ENCODE data around the gene NPTX1.

Gene NPTX1

DNA sequence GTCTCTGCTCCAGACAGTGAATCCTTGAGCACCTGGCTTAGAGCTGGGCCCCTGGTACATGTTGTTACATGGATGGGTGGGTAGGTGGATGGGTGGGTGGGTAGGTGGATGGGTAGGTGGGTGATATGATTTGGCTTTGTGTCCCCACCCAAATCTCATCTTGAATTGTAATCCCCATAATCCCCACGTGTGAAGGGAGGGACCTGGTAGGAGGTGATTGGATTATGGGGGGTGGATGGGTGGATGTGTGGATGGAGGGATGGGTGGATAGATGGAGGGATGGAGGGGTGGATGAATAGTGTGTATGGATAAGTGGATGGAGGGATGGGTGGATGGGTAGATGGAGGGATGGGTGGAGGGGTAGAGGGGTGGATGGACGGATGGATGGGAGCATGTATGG, 26.6 kb upstream of the NPTX1 start:
- H3K4me1 ChIP-seq: peaks cover 0 to 7% (median 0%) of the 10 kb centered on the region in 4 donors
- H3K36me3 ChIP-seq: no peaks in the 10 kb centered on the region
- intact Hi-C loops (cut with DNase I; ENCODE audit: low total_unique reads): no loop called here
- H3K9me3 ChIP-seq: no peaks in the 10 kb centered on the region
- H3K27me3 ChIP-seq: peaks cover 0 to 87% of the 10 kb centered on the region in 2 donors
- no peak overlapping the region for H3K4me3 ChIP-seq
- TF ChIP-seq, protein P1, sequence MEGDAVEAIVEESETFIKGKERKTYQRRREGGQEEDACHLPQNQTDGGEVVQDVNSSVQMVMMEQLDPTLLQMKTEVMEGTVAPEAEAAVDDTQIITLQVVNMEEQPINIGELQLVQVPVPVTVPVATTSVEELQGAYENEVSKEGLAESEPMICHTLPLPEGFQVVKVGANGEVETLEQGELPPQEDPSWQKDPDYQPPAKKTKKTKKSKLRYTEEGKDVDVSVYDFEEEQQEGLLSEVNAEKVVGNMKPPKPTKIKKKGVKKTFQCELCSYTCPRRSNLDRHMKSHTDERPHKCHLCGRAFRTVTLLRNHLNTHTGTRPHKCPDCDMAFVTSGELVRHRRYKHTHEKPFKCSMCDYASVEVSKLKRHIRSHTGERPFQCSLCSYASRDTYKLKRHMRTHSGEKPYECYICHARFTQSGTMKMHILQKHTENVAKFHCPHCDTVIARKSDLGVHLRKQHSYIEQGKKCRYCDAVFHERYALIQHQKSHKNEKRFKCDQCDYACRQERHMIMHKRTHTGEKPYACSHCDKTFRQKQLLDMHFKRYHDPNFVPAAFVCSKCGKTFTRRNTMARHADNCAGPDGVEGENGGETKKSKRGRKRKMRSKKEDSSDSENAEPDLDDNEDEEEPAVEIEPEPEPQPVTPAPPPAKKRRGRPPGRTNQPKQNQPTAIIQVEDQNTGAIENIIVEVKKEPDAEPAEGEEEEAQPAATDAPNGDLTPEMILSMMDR (IDR thresholded peaks at IDR 0.05): no peak
- H3K27ac ChIP-seq: no peak overlapping the region
- no peak for DNase-seq

DNA sequence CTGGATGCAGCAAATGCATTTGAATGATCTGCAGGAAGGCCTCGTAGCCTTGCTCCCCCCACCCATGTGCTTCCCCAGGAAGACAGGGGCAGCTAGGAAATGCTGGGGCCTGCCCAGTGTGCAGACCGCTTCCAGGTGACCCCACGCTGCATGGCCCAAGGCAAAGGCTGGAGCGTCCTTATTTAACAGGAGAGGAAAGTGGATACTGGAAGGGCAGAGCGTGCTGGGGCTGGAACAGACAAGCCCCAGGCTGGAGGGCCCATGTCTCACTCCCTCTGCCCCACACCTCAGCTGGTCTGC, 26.1 kb upstream of the NPTX1 start:
- DNase-seq: no peak

DNA sequence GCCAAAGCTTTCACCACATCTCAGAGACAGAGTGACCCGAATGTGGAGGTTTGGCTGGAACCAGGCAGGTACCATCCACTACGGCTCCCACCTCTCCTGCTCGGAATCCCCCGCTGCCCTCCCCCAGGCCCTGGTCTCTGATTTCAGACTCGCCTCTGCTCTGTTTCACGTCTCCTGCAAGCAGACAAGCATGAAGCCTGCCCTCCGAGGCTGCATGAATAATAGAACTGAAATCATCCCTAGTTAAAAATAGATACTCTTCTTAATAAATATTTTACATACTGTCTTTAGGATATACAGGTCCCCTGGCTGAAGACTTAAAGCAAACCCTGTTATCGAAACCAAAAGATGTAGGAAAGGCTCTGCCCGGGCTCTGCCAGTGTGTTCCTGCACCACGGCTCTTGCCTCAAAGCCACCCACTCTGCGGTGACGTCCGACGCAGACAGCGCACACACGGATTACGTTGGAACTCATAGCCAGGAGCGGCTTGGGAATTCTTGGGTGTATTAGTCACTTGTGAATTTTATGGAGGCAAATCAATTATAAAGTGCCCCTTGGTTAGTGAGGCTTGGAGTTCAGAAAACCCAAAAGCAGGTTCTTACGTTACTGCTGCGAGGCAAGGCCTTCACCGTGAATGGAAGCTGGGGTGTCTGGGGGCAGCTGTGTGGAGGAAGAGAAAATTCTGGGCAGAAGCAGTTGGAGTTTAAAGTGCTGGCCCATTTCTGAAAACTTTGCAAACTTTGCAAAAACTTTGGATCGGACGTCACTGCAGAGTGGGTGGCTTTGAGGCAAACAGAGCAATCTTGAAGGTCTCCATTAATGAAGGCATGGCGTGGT, 25.6 kb upstream of the NPTX1 start:
- peaks cover 0 to 85% of the 10 kb centered on the region in 2 donors for H3K27me3 ChIP-seq
- H3K27ac ChIP-seq: no peak overlapping the region
- intact Hi-C loops (cut with DNase I; ENCODE audit: low total_unique reads): no loop called here
- TF ChIP-seq, protein P1 (IDR thresholded peaks at IDR 0.05): no peak
- no peaks in the 10 kb centered on the region for H3K36me3 ChIP-seq
- H3K4me3 ChIP-seq: no peak overlapping the region
- no peak for DNase-seq
- H3K4me1 ChIP-seq: peaks cover 0 to 7% (median 0%) of the 10 kb centered on the region in 4 donors
- H3K9me3 ChIP-seq: no peaks in the 10 kb centered on the region

More for the DNA sequence above, 26.1 kb upstream of the NPTX1 start:
- Histone ChIP-seq H3K27me3 (peaks cover 0 to 86% of the 10 kb centered on the region in 2 donors), H3K4me1 (peaks cover 0 to 7% (median 0%) of the 10 kb centered on the region in 4 donors), H3K4me3 (no peak overlapping the region), H3K27ac (no peak overlapping the region), H3K9me3 (no peaks in the 10 kb centered on the region), H3K36me3 (no peaks in the 10 kb centered on the region)
- TF ChIP-seq, protein P1 (IDR thresholded peaks at IDR 0.05): no peak
- intact Hi-C loops (cut with DNase I; ENCODE audit: low total_unique reads): no loop called here

DNA sequence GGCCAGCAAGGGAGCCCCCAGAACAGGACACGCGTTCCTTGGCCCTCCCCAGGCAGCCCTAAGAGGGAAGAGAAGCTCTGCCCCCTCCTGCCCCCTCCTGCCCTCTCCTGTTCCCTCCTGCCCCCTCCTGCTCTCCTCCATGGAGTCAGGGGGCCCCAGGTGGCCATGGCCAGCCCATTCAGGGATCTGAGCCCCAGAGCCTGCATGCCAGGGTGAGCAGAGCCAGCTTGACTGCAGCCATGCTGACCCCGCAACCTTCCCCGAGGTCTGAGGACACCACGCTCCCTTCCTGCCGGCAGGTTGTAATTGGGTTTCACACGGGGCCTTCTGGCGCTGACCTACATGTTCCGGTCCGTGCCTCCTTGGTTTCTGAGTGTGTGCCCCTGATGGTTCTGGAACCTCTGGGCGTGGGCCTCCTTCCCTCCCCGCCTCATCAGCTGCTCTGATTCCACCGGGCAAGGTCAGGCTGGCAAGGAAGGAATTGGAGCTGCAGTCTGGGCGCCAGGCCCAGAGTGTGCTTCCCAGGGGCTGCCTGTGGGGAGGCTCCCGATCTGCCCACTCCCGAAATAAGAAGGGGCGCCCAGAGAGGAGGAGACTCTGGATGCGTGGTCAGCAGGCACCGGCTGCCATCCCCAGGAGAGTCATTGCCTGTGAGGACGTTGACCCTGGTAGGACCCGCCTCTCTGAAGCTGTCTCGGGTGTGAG, 23.7 kb upstream of the NPTX1 start:
- Histone ChIP-seq H3K9me3 (no peaks in the 10 kb centered on the region), H3K4me1 (peaks cover 0 to 7% (median 0%) of the 10 kb centered on the region in 4 donors), H3K36me3 (no peaks in the 10 kb centered on the region), H3K27ac (no peak overlapping the region), H3K4me3 (no peak overlapping the region), H3K27me3 (peaks cover 0 to 79% of the 10 kb centered on the region in 2 donors)
- TF ChIP-seq, protein P1 (IDR thresholded peaks at IDR 0.05): no peak
- intact Hi-C loops (cut with DNase I; ENCODE audit: low total_unique reads): no loop called here
- no peak for DNase-seq

DNA sequence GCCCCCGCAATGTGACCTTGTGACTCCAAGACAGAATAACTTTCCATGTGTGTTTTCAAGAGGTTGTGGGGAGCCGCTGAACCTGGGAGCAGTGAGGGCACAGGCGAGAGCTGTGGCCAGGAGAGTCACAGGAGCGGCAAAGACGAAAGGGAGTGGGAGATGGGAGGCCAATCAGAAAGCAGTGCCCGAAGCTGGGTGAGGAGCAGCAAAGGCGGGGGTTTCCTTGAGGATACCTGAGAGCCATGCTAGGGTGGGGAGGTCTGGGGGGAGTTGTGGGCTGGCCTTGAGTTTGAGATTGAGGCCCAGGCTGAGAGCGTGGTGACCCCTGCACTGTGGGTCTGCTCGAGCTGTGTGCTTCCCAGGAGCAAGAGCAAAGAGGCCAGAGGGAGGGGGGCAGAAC, 23.2 kb upstream of the NPTX1 start:
- Histone ChIP-seq H3K4me3 (no peak overlapping the region), H3K27me3 (peaks cover 0 to 84% of the 10 kb centered on the region in 2 donors), H3K27ac (no peak overlapping the region), H3K36me3 (no peaks in the 10 kb centered on the region), H3K9me3 (no peaks in the 10 kb centered on the region), H3K4me1 (peaks cover 0 to 7% (median 0%) of the 10 kb centered on the region in 4 donors)
- DNase-seq: no peak
- intact Hi-C loops (cut with DNase I; ENCODE audit: low total_unique reads): no loop called here
- TF ChIP-seq, protein P1 (IDR thresholded peaks at IDR 0.05): no peak

Measured in tibial artery (tissue), 4 donors.